HEK293T (cell line): ENCODE results near the gene CCL21.

Experiments
- CTCF ChIA-PET: fragments of 350-600 bp; formaldehyde crosslinking; extraction: SDS; loops from one replicate; lab custom pipeline; 2021; ENCODE audit warnings: antibody characterized with exemption, inconsistent platforms; lab: Yijun Ruan, JAX
- POLR2A ChIA-PET: fragments of 350-600 bp; formaldehyde crosslinking; extraction: SDS; loops from one replicate; lab custom pipeline; 2020; ENCODE audit warnings: antibody characterized with exemption, inconsistent platforms; lab: Yijun Ruan, JAX
- DNase-seq: peaks from one replicate; pipeline ENCODE4 v3.0.0; 2012; ENCODE audit warnings: mixed read lengths; ENCODE audit errors: extremely low spot score
- ARNT ChIP-seq: fragments of 450-650 bp; IDR thresholded peaks from 2 replicates; pipeline ENCODE4 v1.6.1; 2017; ENCODE audit warnings: mild to moderate bottlenecking
- BHLHE40 ChIP-seq: fragments of 450-650 bp; IDR thresholded peaks from 2 replicates; pipeline ENCODE4 v1.6.1; 2016; ENCODE audit warnings: mild to moderate bottlenecking, moderate library complexity, borderline replicate concordance
- CTBP1 ChIP-seq: fragments of 450-650 bp; IDR thresholded peaks from 2 replicates; pipeline ENCODE4 v1.6.1; 2016; ENCODE audit warnings: borderline replicate concordance
- ELF4 ChIP-seq: fragments of 450-650 bp; IDR thresholded peaks from 2 replicates; pipeline ENCODE4 v1.6.1; 2017; ENCODE audit warnings: antibody characterized with exemption
- FOXA1 ChIP-seq: fragments of 450-650 bp; IDR thresholded peaks from 2 replicates; pipeline ENCODE4 v1.6.1; 2016; ENCODE audit warnings: mild to moderate bottlenecking
- FOXK2 ChIP-seq: fragments of 450-650 bp; IDR thresholded peaks from 2 replicates; pipeline ENCODE4 v1.6.1; 2016; ENCODE audit warnings: mild to moderate bottlenecking
- FOXM1 ChIP-seq: fragments of 450-650 bp; IDR thresholded peaks from 2 replicates; pipeline ENCODE4 v1.6.1; 2017; ENCODE audit warnings: mild to moderate bottlenecking, borderline replicate concordance
- HDGF ChIP-seq: fragments of 450-650 bp; IDR thresholded peaks from 2 replicates; pipeline ENCODE4 v1.6.1; 2017; ENCODE audit warnings: antibody characterized with exemption, borderline replicate concordance
- L3MBTL2 ChIP-seq: fragments of 450-650 bp; conservative IDR thresholded peaks from 2 replicates; pipeline ENCODE4 v1.6.1; 2016; ENCODE audit warnings: mild to moderate bottlenecking
- LEF1 ChIP-seq: fragments of 450-650 bp; IDR thresholded peaks from 2 replicates; pipeline ENCODE4 v1.6.1; 2017; ENCODE audit warnings: mild to moderate bottlenecking, borderline replicate concordance
- NFRKB ChIP-seq: fragments of 450-650 bp; IDR thresholded peaks from 2 replicates; pipeline ENCODE4 v1.6.1; 2016; ENCODE audit warnings: mild to moderate bottlenecking, moderate library complexity
- SP1 ChIP-seq: fragments of 450-650 bp; IDR thresholded peaks from 2 replicates; pipeline ENCODE4 v1.6.1; 2017
- SUZ12 ChIP-seq: fragments of 450-650 bp; IDR thresholded peaks from 2 replicates; pipeline ENCODE4 v1.6.1; 2016; ENCODE audit warnings: mild to moderate bottlenecking
- TARDBP ChIP-seq: fragments of 450-650 bp; IDR thresholded peaks from 2 replicates; pipeline ENCODE4 v1.6.1; 2016
- ZNF384 ChIP-seq: fragments of 450-650 bp; IDR thresholded peaks from 2 replicates; pipeline ENCODE4 v1.6.1; 2016
- TF ChIP-seq, protein P1 (sequence below): fragments of 450-650 bp; IDR thresholded peaks from 2 replicates; pipeline ENCODE4 v1.6.1; 2016

CCL21 gene

DNA sequence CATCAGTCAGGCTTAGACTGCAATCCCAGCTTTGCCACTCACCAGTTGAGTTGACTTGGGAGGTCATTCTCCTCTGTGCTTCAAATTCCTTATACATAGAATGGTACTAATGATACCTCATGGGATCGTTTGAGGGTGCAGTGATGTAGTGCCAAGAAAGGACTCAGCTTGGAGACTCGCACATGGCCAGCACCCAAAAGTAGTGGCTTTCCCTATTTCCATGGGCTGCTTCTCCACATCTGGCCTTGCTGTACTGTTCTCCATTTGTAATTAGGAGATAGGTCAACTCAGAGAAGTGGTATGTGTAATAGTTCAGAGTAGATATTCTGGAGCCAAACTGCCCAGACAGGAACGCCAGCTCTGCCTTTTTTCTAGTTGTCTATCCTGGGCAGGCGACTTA is 24.3 kb downstream of the CCL21 start:
- CTCF ChIA-PET: interaction anchor here (1.2 to 1.7 kb wide), 2 partner anchors 16 to 17 kb away, joined by 3 to 7 read pairs; no protein-coding TSS in a partner anchor
- POLR2A ChIA-PET: interaction anchor here (0.7 kb wide), 1 partner anchor 16 kb away, joined by 3 read pairs; no protein-coding TSS in a partner anchor
- TF ChIP-seq FOXM1: no peak
- TF ChIP-seq HDGF: no peak
- TF ChIP-seq, protein P1, sequence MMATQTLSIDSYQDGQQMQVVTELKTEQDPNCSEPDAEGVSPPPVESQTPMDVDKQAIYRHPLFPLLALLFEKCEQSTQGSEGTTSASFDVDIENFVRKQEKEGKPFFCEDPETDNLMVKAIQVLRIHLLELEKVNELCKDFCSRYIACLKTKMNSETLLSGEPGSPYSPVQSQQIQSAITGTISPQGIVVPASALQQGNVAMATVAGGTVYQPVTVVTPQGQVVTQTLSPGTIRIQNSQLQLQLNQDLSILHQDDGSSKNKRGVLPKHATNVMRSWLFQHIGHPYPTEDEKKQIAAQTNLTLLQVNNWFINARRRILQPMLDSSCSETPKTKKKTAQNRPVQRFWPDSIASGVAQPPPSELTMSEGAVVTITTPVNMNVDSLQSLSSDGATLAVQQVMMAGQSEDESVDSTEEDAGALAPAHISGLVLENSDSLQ: no peak
- TF ChIP-seq ELF4: no peak
- TF ChIP-seq ZNF384: no peak
- no peak for TF ChIP-seq TARDBP
- no peak for TF ChIP-seq L3MBTL2
- no peak for TF ChIP-seq SUZ12
- no peak for TF ChIP-seq SP1
- no peak for TF ChIP-seq CTBP1
- TF ChIP-seq FOXK2: no peak
- TF ChIP-seq NFRKB: no peak
- no peak for TF ChIP-seq BHLHE40
- no peak for TF ChIP-seq ARNT
- DNase-seq: no peak

DNA sequence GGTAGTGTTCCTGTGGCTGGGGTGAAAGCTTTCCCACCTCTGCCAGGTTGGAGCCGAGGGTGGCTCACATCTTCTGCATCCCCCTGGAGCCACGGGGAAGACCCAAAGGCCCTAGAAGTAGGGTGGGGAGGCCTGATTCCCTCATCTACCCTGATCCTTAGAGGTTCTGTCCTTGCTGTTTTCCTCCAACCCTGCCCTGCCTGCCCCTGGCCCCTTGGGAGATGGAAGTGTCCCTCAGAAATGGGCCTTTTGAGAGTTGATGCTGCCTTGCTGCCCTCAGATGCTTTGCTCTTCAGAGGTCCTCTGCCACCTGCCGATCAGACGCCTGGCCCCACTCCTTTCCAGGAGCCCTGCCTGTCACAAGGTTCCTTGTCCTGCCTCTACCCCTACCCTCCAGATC is 25.1 kb downstream of the CCL21 start:
- ChIA-PET CTCF (no interaction called here), POLR2A (no interaction called here)
- DNase-seq: no peak
- no peak for TF ChIP-seq FOXA1
- no peak for TF ChIP-seq SUZ12
- TF ChIP-seq, protein P1: no peak
- TF ChIP-seq BHLHE40: no peak
- TF ChIP-seq L3MBTL2: no peak
- TF ChIP-seq TARDBP: no peak
- no peak for TF ChIP-seq ARNT
- no peak for TF ChIP-seq LEF1
- TF ChIP-seq ZNF384: no peak
- TF ChIP-seq HDGF: no peak
- no peak for TF ChIP-seq FOXK2

DNA sequence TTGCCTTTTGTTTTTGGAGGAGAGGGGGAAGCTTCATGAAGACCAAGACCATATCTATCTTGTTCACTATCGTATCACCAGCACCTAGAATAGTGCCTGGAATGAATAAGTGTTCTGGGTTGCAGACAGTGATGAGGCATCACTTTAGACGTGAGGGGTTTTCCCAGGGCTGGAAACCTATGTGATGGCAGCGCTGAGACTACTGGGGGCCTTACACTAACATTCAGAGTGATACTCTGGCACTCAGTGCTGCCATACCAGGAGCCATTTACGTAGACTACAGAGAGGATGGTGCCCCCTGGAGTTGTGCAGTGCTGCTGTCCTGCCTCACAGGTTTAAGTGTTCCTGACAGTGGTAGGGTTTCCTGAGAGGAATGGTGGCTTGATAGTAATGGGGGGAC is 25.8 kb downstream of the CCL21 start:
- CTCF ChIA-PET: no interaction called here
- POLR2A ChIA-PET: no interaction called here
- no peak for DNase-seq
- no peak for TF ChIP-seq FOXK2
- TF ChIP-seq, protein P1: no peak
- no peak for TF ChIP-seq NFRKB
- TF ChIP-seq ZNF384: no peak
- TF ChIP-seq HDGF: no peak
- no peak for TF ChIP-seq L3MBTL2
- TF ChIP-seq SP1: no peak
- TF ChIP-seq ARNT: no peak
- TF ChIP-seq CTBP1: no peak
- TF ChIP-seq FOXM1: no peak
- no peak for TF ChIP-seq FOXA1
- no peak for TF ChIP-seq LEF1
- TF ChIP-seq ELF4: no peak
- no peak for TF ChIP-seq TARDBP

DNA sequence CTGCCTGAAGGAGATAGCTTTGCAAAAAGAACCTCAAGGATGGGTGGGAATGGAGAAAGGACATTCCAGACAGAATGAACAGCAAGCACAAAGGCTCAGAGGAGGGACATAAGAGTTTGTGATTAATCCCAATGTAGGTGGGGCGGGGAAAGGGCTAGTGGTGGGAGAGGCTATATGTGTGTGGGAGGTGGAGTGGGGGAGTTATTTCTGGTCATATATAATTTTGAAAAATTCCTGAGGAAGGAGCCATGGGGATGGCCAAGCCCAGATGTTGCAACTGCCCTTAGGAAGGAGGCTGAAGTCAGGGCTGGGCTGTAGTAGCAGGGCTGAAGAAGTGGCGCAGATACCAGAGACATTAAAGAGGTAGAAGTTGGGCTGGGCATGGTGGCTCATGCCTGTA is 34.1 kb downstream of the CCL21 start:
- POLR2A ChIA-PET: no interaction called here
- DNase-seq: no peak
- CTCF ChIA-PET: interaction anchor here (0.7 to 3.2 kb wide), 4 partner anchors 15 to 1300 kb away, joined by 3 to 11 read pairs (median 6); partner anchors contain the start of gene CCL19
- TF ChIP-seq L3MBTL2 (no peak), HDGF (no peak), BHLHE40 (no peak), SP1 (no peak), FOXM1 (no peak), FOXK2 (no peak), CTBP1 (no peak), ELF4 (no peak), FOXA1 (no peak), LEF1 (no peak), SUZ12 (no peak), NFRKB (no peak), ZNF384 (no peak), TARDBP (no peak), ARNT (no peak)
- TF ChIP-seq, protein P1: no peak

- DNase-seq: peak; percentile 80
- ChIA-PET CTCF (interaction anchor here (1.0 to 3.2 kb wide), 3 partner anchors 16 to 27 kb away, joined by 3 to 11 read pairs (median 8); partner anchors contain the start of gene CCL19), POLR2A (no interaction called here)
- TF ChIP-seq CTBP1 (no peak), FOXA1 (no peak), L3MBTL2 (no peak), ZNF384 (no peak), FOXK2 (no peak), BHLHE40 (no peak), ELF4 (no peak), FOXM1 (no peak), HDGF (no peak), ARNT (no peak), SP1 (no peak), LEF1 (no peak), TARDBP (no peak), NFRKB (no peak), SUZ12 (no peak)
- TF ChIP-seq, protein P1: no peak
Measured at GRCh38 chr9:34675048-34675714, 34.8 kb downstream of the CCL21 start.
